ENCODE results near the gene RAB12. TPM values are rescaled to one million over a fixed set of nuclear protein-coding genes. Genes with fewer than 3 reads are reported as not detected.

The RAB12 gene
- total RNA-seq, 1 donor from 2014 or later, result 41.4 TPM

GRCh38 chr18:8688216-8688800 lies 79.1 kb downstream of the RAB12 start:
- H3K27me3 Mint-ChIP-seq (ENCODE audit: insufficient read depth, low read depth), result peaks cover 5% of the 10 kb centered on the region
- Histone ChIP-seq H3K9me3 (ENCODE audit: low read depth) (no peaks in the 10 kb centered on the region), H3K9ac (no peak overlapping the region), H3K4me1 (peaks cover 28% of the 10 kb centered on the region), H3F3A (ENCODE audit: low read depth) (peaks cover 14% of the 10 kb centered on the region), H3K79me2 (ENCODE audit: low read depth) (no peaks in the 10 kb centered on the region), H4K20me1 (ENCODE audit: low read depth) (no peaks in the 10 kb centered on the region), H3K36me3 (no peaks in the 10 kb centered on the region), H3K4me3 (no peak overlapping the region), H2AFZ (replicated peaks) (no peak overlapping the region), H3K4me2 (no peak overlapping the region), H3K27me3 (no peaks in the 10 kb centered on the region), H3K27ac (no peak overlapping the region)
- TF ChIP-seq, protein P1, sequence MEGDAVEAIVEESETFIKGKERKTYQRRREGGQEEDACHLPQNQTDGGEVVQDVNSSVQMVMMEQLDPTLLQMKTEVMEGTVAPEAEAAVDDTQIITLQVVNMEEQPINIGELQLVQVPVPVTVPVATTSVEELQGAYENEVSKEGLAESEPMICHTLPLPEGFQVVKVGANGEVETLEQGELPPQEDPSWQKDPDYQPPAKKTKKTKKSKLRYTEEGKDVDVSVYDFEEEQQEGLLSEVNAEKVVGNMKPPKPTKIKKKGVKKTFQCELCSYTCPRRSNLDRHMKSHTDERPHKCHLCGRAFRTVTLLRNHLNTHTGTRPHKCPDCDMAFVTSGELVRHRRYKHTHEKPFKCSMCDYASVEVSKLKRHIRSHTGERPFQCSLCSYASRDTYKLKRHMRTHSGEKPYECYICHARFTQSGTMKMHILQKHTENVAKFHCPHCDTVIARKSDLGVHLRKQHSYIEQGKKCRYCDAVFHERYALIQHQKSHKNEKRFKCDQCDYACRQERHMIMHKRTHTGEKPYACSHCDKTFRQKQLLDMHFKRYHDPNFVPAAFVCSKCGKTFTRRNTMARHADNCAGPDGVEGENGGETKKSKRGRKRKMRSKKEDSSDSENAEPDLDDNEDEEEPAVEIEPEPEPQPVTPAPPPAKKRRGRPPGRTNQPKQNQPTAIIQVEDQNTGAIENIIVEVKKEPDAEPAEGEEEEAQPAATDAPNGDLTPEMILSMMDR (IDR thresholded peaks at IDR 0.05), result no peak
- TF ChIP-seq EZH2 (IDR thresholded peaks at IDR 0.05) (no peak), EZH2phosphoT487 (IDR thresholded peaks at IDR 0.05) (no peak)
- H3K4me3 Mint-ChIP-seq, result no peak overlapping the region
- peak overlapping the region; percentile 17 for H3K27ac Mint-ChIP-seq
- H3K9me3 Mint-ChIP-seq, result no peaks in the 10 kb centered on the region
- no peak for DNase-seq (ENCODE audit: low spot score)
- peaks cover 38% of the 10 kb centered on the region for H3K4me1 Mint-ChIP-seq
- no peaks in the 10 kb centered on the region for H3K36me3 Mint-ChIP-seq

- peaks cover 28% of the 10 kb centered on the region for H3K4me1 ChIP-seq
- Mint-ChIP-seq H3K27ac (no peak overlapping the region), H3K4me3 (no peak overlapping the region), H3K27me3 (ENCODE audit: insufficient read depth, low read depth) (peaks cover 5% of the 10 kb centered on the region), H3K4me1 (peaks cover 38% of the 10 kb centered on the region), H3K9me3 (no peaks in the 10 kb centered on the region), H3K36me3 (no peaks in the 10 kb centered on the region)
- TF ChIP-seq EZH2 (IDR thresholded peaks at IDR 0.05) (no peak), EZH2phosphoT487 (IDR thresholded peaks at IDR 0.05) (no peak)
- TF ChIP-seq, protein P1 (IDR thresholded peaks at IDR 0.05), result no peak
- no peak overlapping the region for H3K27ac ChIP-seq
- H3K9me3 ChIP-seq (ENCODE audit: low read depth), result no peaks in the 10 kb centered on the region
- H3K36me3 ChIP-seq, result no peaks in the 10 kb centered on the region
- peaks cover 14% of the 10 kb centered on the region for H3F3A ChIP-seq (ENCODE audit: low read depth)
- no peak overlapping the region for H3K4me2 ChIP-seq
- no peaks in the 10 kb centered on the region for H4K20me1 ChIP-seq (ENCODE audit: low read depth)
- H3K9ac ChIP-seq, result no peak overlapping the region
- H3K4me3 ChIP-seq, result no peak overlapping the region
- H3K27me3 ChIP-seq, result no peaks in the 10 kb centered on the region
- no peak for DNase-seq (ENCODE audit: low spot score)
- H3K79me2 ChIP-seq (ENCODE audit: low read depth), result no peaks in the 10 kb centered on the region
- H2AFZ ChIP-seq (replicated peaks), result no peak overlapping the region
These were observed 79.6 kb downstream of the RAB12 start for GRCh38 chr18:8688816-8689215.

Other genes with a start within 250 kb of the RAB12 start
- gene MTCL1, start 96.1 kb downstream of the RAB12 start, total RNA-seq (ENCODE audit: low replicate concordance), result 36.9 and 38.7 TPM in 2 replicates

All from neural progenitor cell (in vitro differentiated cells).